SU-DHL-6 (cell line): ENCODE data around the gene RABEPK.

Source experiments
- H2AFZ ChIP-seq: fragments of 200-600 bp; sonication (generic); 2 replicates; pipeline ENCODE4 v1.6.1; 2014; ENCODE audit warnings: low read depth, mild to moderate bottlenecking, moderate library complexity, mixed read lengths, antibody characterized with exemption, low read length; ENCODE audit not compliant: severe bottlenecking
- H3F3A ChIP-seq: fragments of 200-600 bp; shearing (Covaris generic); 2 replicates; pipeline ENCODE4 v1.6.0; 2016; ENCODE audit warnings: antibody characterized with exemption, mild to moderate bottlenecking; ENCODE audit not compliant: insufficient read depth
- H3K27ac ChIP-seq: fragments of 200-600 bp; sonication (generic); 2 replicates; pipeline ENCODE4 v1.5.1; 2016; ENCODE audit warnings: low read depth, mild to moderate bottlenecking, low read length, moderate library complexity, mixed read lengths
- H3K27me3 ChIP-seq: fragments of 200-600 bp; sonication (generic), shearing (Covaris generic); 2 replicates; pipeline ENCODE4 v1.6.0; 2014; ENCODE audit warnings: mild to moderate bottlenecking, low read length
- H3K36me3 ChIP-seq: fragments of 200-600 bp; sonication (generic); 2 replicates; pipeline ENCODE4 v1.6.1; 2014; ENCODE audit warnings: mild to moderate bottlenecking, low read length, mixed read lengths
- H3K4me2 ChIP-seq: fragments of 300-600, 200-600 bp; shearing (Covaris generic), sonication (generic); 2 replicates; pipeline ENCODE4 v1.6.0; 2014; ENCODE audit warnings: low read length, low read depth, mild to moderate bottlenecking; ENCODE audit not compliant: poor library complexity, severe bottlenecking
- H3K4me3 ChIP-seq: fragments of 200-600 bp; sonication (generic); 2 replicates; pipeline ENCODE4 v1.5.1; 2014; ENCODE audit warnings: antibody characterized with exemption, low read length, mild to moderate bottlenecking, mixed read lengths; ENCODE audit not compliant: insufficient read depth, poor library complexity, severe bottlenecking
- H3K79me2 ChIP-seq: fragments of 200-600 bp; sonication (generic); 2 replicates; pipeline ENCODE4 v1.6.1; 2014; ENCODE audit warnings: mild to moderate bottlenecking, low read length, moderate library complexity; ENCODE audit not compliant: insufficient read depth
- H3K9ac ChIP-seq: fragments of 200-600 bp; sonication (generic); 2 replicates; pipeline ENCODE4 v1.7.0; 2014; ENCODE audit warnings: mild to moderate bottlenecking, low read length
- H3K9me2 ChIP-seq: fragments of 200-600 bp; sonication (generic); replicated peaks from 2 replicates; pipeline ENCODE4 v1.6.1; 2014; ENCODE audit warnings: low read length; ENCODE audit not compliant: insufficient read depth
- H3K9me3 ChIP-seq: fragments of 200-600 bp; sonication (generic); 2 replicates; pipeline ENCODE4 v1.6.1; 2014; ENCODE audit warnings: low read length, mixed read lengths; ENCODE audit not compliant: insufficient read depth
- H4K20me1 ChIP-seq: fragments of 200-600 bp; sonication (generic); 2 replicates; pipeline ENCODE4 v1.6.1; 2014; ENCODE audit warnings: low read depth, mild to moderate bottlenecking, antibody characterized with exemption, low read length, moderate library complexity, mixed read lengths
- EZH2phosphoT487 ChIP-seq: fragments of 200-600 bp; sonication (generic), shearing (Covaris generic); conservative IDR thresholded peaks from 2 replicates; pipeline ENCODE4 v1.6.1; 2018; ENCODE audit warnings: mild to moderate bottlenecking, antibody characterized with exemption, low read length, moderate library complexity, mixed read lengths
- TF ChIP-seq, protein P1 (sequence below): fragments of 200-600 bp; sonication (generic); IDR thresholded peaks from one replicate; pipeline ENCODE4 v1.5.1; 2017; ENCODE audit warnings: antibody characterized with exemption, mild to moderate bottlenecking, low read length, moderate library complexity; ENCODE audit not compliant: insufficient read depth, poor library complexity, severe bottlenecking

Gene RABEPK

DNA sequence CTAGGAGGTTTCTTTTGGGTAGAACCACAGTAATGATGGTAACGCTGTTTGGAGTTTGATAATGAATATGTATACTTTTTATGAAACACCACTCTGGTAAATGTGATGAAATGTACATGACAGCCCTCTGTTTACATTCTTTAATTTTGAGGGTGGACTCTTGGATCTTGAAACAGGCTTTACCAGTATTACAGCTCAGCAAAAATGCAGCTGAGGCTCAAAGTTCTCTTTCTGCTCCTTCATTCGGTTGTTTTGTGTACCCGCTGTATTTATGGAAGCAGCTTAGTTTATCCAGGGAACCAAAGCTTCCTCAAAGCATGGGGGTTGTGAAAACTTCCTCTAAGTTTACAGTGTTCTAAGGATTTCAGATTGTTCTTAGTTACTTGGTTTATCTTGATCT, 72.4 kb downstream of the RABEPK start:
- H3K9ac ChIP-seq = no peak overlapping the region
- H3K9me2 ChIP-seq = no peaks in the 10 kb centered on the region
- H2AFZ ChIP-seq = no peak overlapping the region
- H3K4me2 ChIP-seq = no peak overlapping the region
- no peak overlapping the region for H3K27ac ChIP-seq
- TF ChIP-seq, protein P1, sequence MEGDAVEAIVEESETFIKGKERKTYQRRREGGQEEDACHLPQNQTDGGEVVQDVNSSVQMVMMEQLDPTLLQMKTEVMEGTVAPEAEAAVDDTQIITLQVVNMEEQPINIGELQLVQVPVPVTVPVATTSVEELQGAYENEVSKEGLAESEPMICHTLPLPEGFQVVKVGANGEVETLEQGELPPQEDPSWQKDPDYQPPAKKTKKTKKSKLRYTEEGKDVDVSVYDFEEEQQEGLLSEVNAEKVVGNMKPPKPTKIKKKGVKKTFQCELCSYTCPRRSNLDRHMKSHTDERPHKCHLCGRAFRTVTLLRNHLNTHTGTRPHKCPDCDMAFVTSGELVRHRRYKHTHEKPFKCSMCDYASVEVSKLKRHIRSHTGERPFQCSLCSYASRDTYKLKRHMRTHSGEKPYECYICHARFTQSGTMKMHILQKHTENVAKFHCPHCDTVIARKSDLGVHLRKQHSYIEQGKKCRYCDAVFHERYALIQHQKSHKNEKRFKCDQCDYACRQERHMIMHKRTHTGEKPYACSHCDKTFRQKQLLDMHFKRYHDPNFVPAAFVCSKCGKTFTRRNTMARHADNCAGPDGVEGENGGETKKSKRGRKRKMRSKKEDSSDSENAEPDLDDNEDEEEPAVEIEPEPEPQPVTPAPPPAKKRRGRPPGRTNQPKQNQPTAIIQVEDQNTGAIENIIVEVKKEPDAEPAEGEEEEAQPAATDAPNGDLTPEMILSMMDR = no peak
- no peak for TF ChIP-seq EZH2phosphoT487
- no peaks in the 10 kb centered on the region for H3F3A ChIP-seq
- H3K4me3 ChIP-seq = no peak overlapping the region
- no peaks in the 10 kb centered on the region for H4K20me1 ChIP-seq
- H3K27me3 ChIP-seq = no peaks in the 10 kb centered on the region
- no peaks in the 10 kb centered on the region for H3K9me3 ChIP-seq
- no peaks in the 10 kb centered on the region for H3K36me3 ChIP-seq
- H3K79me2 ChIP-seq = peaks cover 88% of the 10 kb centered on the region

DNA sequence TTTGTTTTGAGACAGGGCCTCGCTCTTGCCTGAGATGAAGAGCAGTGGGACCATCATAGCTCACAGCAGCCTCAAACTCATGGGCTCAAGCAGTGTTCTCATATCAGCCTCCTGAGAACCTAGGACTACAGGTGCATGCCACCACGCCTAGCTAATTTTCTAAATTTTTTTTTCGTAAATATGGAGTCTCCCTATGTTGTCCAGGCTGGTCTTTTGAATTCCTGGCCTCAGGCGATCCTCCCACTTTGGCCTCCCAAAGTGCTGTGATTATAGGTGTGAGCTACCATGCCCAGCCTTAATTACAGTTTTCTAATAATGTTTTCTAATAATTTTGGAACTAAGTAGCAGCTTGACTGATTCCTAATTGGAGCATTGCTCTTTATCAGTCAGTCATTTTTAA, 76.4 kb downstream of the RABEPK start:
- Histone ChIP-seq H3K27ac (no peak overlapping the region), H3K4me3 (no peak overlapping the region), H3K79me2 (peaks cover 94% of the 10 kb centered on the region), H3K36me3 (no peaks in the 10 kb centered on the region), H3K4me2 (no peak overlapping the region), H3K27me3 (no peaks in the 10 kb centered on the region), H3K9me3 (no peaks in the 10 kb centered on the region), H3K9me2 (no peaks in the 10 kb centered on the region), H3K9ac (no peak overlapping the region), H2AFZ (no peak overlapping the region), H4K20me1 (no peaks in the 10 kb centered on the region), H3F3A (no peaks in the 10 kb centered on the region)
- TF ChIP-seq, protein P1 = no peak
- TF ChIP-seq EZH2phosphoT487 = no peak

DNA sequence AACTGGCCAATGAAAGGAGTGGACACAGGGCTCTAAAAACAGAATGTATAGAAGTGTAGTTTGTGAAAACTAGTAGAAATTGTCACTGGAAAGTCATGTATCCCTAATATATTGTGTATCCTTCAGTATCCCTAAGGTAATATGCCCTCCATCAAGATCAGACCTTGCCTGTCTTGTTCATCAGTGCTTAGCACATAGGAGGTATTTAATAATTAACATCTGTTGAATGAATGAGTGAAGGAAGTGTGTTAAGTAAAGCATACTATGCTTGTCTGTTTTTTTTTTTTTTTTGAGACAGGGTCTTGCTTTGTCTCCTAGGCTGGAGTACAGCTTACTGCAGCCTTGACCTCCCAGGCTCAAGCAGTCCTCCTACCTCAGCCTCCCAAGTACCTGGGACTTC, 77.1 kb downstream of the RABEPK start:
- Histone ChIP-seq H3K27ac (no peak overlapping the region), H4K20me1 (no peaks in the 10 kb centered on the region), H3K36me3 (no peaks in the 10 kb centered on the region), H3F3A (no peaks in the 10 kb centered on the region), H3K27me3 (no peaks in the 10 kb centered on the region), H3K4me3 (no peak overlapping the region), H3K9me3 (no peaks in the 10 kb centered on the region), H3K4me2 (no peak overlapping the region), H2AFZ (no peak overlapping the region), H3K9ac (no peak overlapping the region), H3K79me2 (peaks cover 90% of the 10 kb centered on the region), H3K9me2 (no peaks in the 10 kb centered on the region)
- TF ChIP-seq, protein P1 = no peak
- TF ChIP-seq EZH2phosphoT487 = no peak

DNA sequence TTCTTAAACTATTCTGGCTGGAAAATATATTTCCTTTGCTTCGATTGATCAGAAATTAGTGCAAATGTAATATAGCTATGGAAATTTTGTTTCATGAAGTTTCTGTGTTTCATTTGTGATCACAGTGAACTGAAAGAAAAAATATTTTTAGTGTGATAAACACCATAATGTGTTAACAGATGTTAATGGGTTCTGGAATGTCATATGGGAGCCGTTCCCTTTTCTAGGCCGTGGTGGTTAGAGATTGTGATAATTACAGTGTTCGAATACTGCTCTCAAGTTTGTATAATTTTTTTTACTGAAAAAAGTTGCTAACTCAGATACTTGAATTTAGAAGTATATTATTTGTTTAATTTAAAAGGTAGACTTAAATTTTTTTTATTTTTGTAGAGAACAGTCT, 80.6 kb downstream of the RABEPK start:
- Histone ChIP-seq H4K20me1 (no peaks in the 10 kb centered on the region), H3K79me2 (peaks cover 80% of the 10 kb centered on the region), H3K4me3 (no peak overlapping the region), H3K9ac (no peak overlapping the region), H3K9me2 (no peaks in the 10 kb centered on the region), H3K36me3 (no peaks in the 10 kb centered on the region), H3K9me3 (no peaks in the 10 kb centered on the region), H3K4me2 (no peak overlapping the region), H3F3A (no peaks in the 10 kb centered on the region), H3K27me3 (no peaks in the 10 kb centered on the region), H3K27ac (no peak overlapping the region), H2AFZ (no peak overlapping the region)
- no peak for TF ChIP-seq EZH2phosphoT487
- TF ChIP-seq, protein P1 = no peak
